Fibroblast of villous mesenchyme (primary cell): ENCODE results near the gene STXBP6. TPM values are rescaled to one million over a fixed set of nuclear protein-coding genes. Genes with fewer than 3 reads are reported as not detected.

Experiments used
- DNase-seq: peaks from one replicate; pipeline ENCODE4 v3.0.0-alpha.2; 2010; ENCODE audit warnings: low read depth
- H3K4me3 ChIP-seq: 2 replicates; pipeline ENCODE4 v1.5.1; 2011; ENCODE audit warnings: low read depth, mild to moderate bottlenecking, low read length
- CTCF ChIP-seq: IDR thresholded peaks from 2 replicates; pipeline ENCODE4 v1.5.1; 2012; ENCODE audit warnings: low read depth, mild to moderate bottlenecking, low read length; ENCODE audit not compliant: insufficient read depth
- total RNA-seq: library from RNA; depleted of rRNA; stranded (reverse); fragments of >200 nt; gene quantifications from 2 replicates; pipeline ENCODE4 v1.2.3, GENCODE V29; 2012

STXBP6 gene
- total RNA-seq, 1 donor, result 4.7 TPM

GRCh38 chr14:24858684-24859083 is 191.3 kb downstream of the STXBP6 start:
- H3K4me3 ChIP-seq, result no peak overlapping the region
- no peak for TF ChIP-seq CTCF
- DNase-seq, result no peak

- H3K4me3 ChIP-seq, result no peak overlapping the region
- no peak for DNase-seq
- no peak for TF ChIP-seq CTCF
Observed at GRCh38 chr14:24858052-24858451, 191.9 kb downstream of the STXBP6 start.

GRCh38 chr14:24857277-24857676 is 192.7 kb downstream of the STXBP6 start:
- TF ChIP-seq CTCF, result no peak
- no peak for DNase-seq
- no peak overlapping the region for H3K4me3 ChIP-seq

GRCh38 chr14:24853446-24853845 is 196.5 kb downstream of the STXBP6 start:
- TF ChIP-seq CTCF, result no peak

GRCh38 chr14:24852312-24853060 is 197.5 kb downstream of the STXBP6 start:
- TF ChIP-seq CTCF, result no peak
- no peak for DNase-seq
- no peak overlapping the region for H3K4me3 ChIP-seq

More at GRCh38 chr14:24853446-24853845, 196.5 kb downstream of the STXBP6 start:
- H3K4me3 ChIP-seq, result no peak overlapping the region
- no peak for DNase-seq

- H3K4me3 ChIP-seq, result no peak overlapping the region
- TF ChIP-seq CTCF, result no peak
- peak; percentile 53 for DNase-seq
Observed at GRCh38 chr14:24851837-24852236, 198.1 kb downstream of the STXBP6 start.

GRCh38 chr14:24851406-24851805 is 198.5 kb downstream of the STXBP6 start:
- no peak for DNase-seq
- H3K4me3 ChIP-seq, result no peak overlapping the region

More at GRCh38 chr14:24851406-24851805, 198.5 kb downstream of the STXBP6 start:
- TF ChIP-seq CTCF, result no peak
